A549 (cell line): ENCODE results near the gene THBD. TPM values are rescaled to one million over a fixed set of nuclear protein-coding genes. Genes with fewer than 3 reads are reported as not detected.

Experiments
- ATAC-seq, 2 experiments: fragments of 200-7000 bp in 1 of 2; fragments of >200 bp in 1 of 2; cut with Nextera tagmentation in 1 of 2; cut with Tn5 transposase in 1 of 2; 3 replicates each; pipeline versions ENCODE4 v1.8.0 to v1.9.1; 2018 to 2020; ENCODE audit warnings: mild to moderate bottlenecking in 1 of 2, moderate library complexity in 1 of 2
- CTCF ChIA-PET: fragments of 300-600 bp; sonication (Branson Sonifier 250); formaldehyde crosslinking; extraction: SDS; loops from one replicate; lab custom pipeline; 2021; ENCODE audit warnings: antibody characterized with exemption, inconsistent platforms; lab: Yijun Ruan, JAX
- POLR2A ChIA-PET: fragments of 350-600 bp; formaldehyde crosslinking; extraction: SDS; loops from one replicate; lab custom pipeline; 2021; ENCODE audit warnings: antibody characterized with exemption, inconsistent platforms; lab: Yijun Ruan, JAX
- DNase-seq, 2 experiments: peaks; one replicate each; pipeline versions ENCODE4 v3.0.0 to v3.0.0-alpha.2; 2011 to 2016; ENCODE audit warnings: low read depth in 1 of 2, low spot score in 1 of 2
- FAIRE-seq: peaks from 2 replicates; lab custom pipeline; 2011; peaks lifted over from hg19 to GRCh38; lab: Jason Lieb, UNC
- H3K27ac ChIP-seq, 2 experiments: fragments of >200 bp; sonication (Bioruptor Twin); formaldehyde crosslinking; 3 replicates each; pipeline ENCODE4 v1.5.1; 2016 to 2017
- H3K4me1 ChIP-seq: fragments of >200 bp; sonication (Bioruptor Twin); formaldehyde crosslinking; 3 replicates; pipeline ENCODE4 v1.6.1; 2016
- H3K4me2 ChIP-seq: fragments of >200 bp; sonication (Bioruptor Twin); formaldehyde crosslinking; 3 replicates; pipeline ENCODE4 v1.6.1; 2016
- H3K4me3 ChIP-seq: fragments of >200 bp; sonication (Bioruptor Twin); formaldehyde crosslinking; 3 replicates; pipeline ENCODE4 v1.5.1; 2016
- H3K9me3 ChIP-seq: fragments of >200 bp; sonication (Bioruptor Twin); formaldehyde crosslinking; 3 replicates; pipeline ENCODE4 v1.6.1; 2016
- BCL3 ChIP-seq: fragments of >200 bp; sonication (Bioruptor Twin); formaldehyde crosslinking; IDR thresholded peaks from 3 replicates; pipeline ENCODE4 v1.6.1; 2016
- BHLHE40 ChIP-seq: IDR thresholded peaks from 2 replicates; pipeline ENCODE4 v1.6.1; 2012; ENCODE audit warnings: low read depth, low read length, inconsistent platforms
- CEBPB ChIP-seq, 2 experiments: fragments of >200 bp in 1 of 2; sonication (Bioruptor Twin) in 1 of 2; formaldehyde crosslinking in 1 of 2; IDR thresholded peaks; 2 replicates each; pipeline ENCODE4 v1.6.1; 2012 to 2016
- CTCF ChIP-seq: fragments of >200 bp; sonication (Bioruptor Twin); formaldehyde crosslinking; IDR thresholded peaks from 3 replicates; pipeline ENCODE4 v1.5.1; 2016
- E2F6 ChIP-seq: IDR thresholded peaks from 2 replicates; pipeline ENCODE4 v1.6.1; 2012; ENCODE audit warnings: low read depth, borderline replicate concordance
- ELK1 ChIP-seq: fragments of 150-350 bp; IDR thresholded peaks from 2 replicates; pipeline ENCODE4 v1.6.1; 2014; ENCODE audit warnings: low read depth, mild to moderate bottlenecking, low read length
- FOXS1 ChIP-seq: fragments of 250-450 bp; sonication (Bioruptor Pico); IDR thresholded peaks from 2 replicates; pipeline ENCODE4 v1.5.0; 2020; ENCODE audit warnings: mild to moderate bottlenecking, moderate library complexity
- HES2 ChIP-seq: fragments of >200 bp; sonication (Bioruptor Twin); formaldehyde crosslinking; IDR thresholded peaks from 2 replicates; pipeline ENCODE4 v1.6.1; 2016
- HEYL ChIP-seq: fragments of 250-450 bp; sonication (Bioruptor Pico); IDR thresholded peaks from 2 replicates; pipeline ENCODE4 v1.8.0; 2021; ENCODE audit warnings: mild to moderate bottlenecking, moderate library complexity
- HOXA7 ChIP-seq: fragments of 250-450 bp; sonication (Bioruptor Pico); IDR thresholded peaks from 2 replicates; pipeline ENCODE4 v1.5.0; 2020; ENCODE audit warnings: mild to moderate bottlenecking, moderate library complexity
- MAX ChIP-seq: IDR thresholded peaks from 2 replicates; pipeline ENCODE4 v1.6.1; 2012
- NFE2L2 ChIP-seq: fragments of 150-350 bp; conservative IDR thresholded peaks from 2 replicates; pipeline ENCODE4 v1.6.1; 2014; ENCODE audit warnings: low read length
- PBX3 ChIP-seq: IDR thresholded peaks from 2 replicates; pipeline ENCODE4 v1.6.1; 2012
- RAD21 ChIP-seq, 2 experiments: fragments of >200 bp in 1 of 2; sonication (Bioruptor Twin) in 1 of 2; formaldehyde crosslinking in 1 of 2; IDR thresholded peaks in 1 of 2; conservative IDR thresholded peaks in 1 of 2; 2 replicates in 1 of 2; 3 replicates in 1 of 2; pipeline ENCODE4 v1.6.1; 2012 to 2018; ENCODE audit warnings: inconsistent platforms in 1 of 2
- RCOR1 ChIP-seq: fragments of 150-350 bp; IDR thresholded peaks from 2 replicates; pipeline ENCODE4 v1.6.1; 2014; ENCODE audit warnings: antibody characterized with exemption, low read length, low read depth
- REST ChIP-seq: fragments of 200-600 bp; sonication (generic); IDR thresholded peaks from 2 replicates; pipeline ENCODE4 v1.6.1; 2016; ENCODE audit warnings: antibody characterized with exemption, mild to moderate bottlenecking, moderate library complexity
- SMC3 ChIP-seq: fragments of >200 bp; sonication (Bioruptor Twin); formaldehyde crosslinking; IDR thresholded peaks from 3 replicates; pipeline ENCODE4 v1.6.1; 2018; ENCODE audit warnings: inconsistent platforms
- SREBF2 ChIP-seq: fragments of 450-650 bp; IDR thresholded peaks from 2 replicates; pipeline ENCODE4 v1.6.1; 2014; ENCODE audit warnings: mild to moderate bottlenecking, moderate library complexity
- TFCP2L1 ChIP-seq: fragments of 250-450 bp; sonication (Bioruptor Pico); IDR thresholded peaks from 2 replicates; pipeline ENCODE4 v1.5.0; 2021; ENCODE audit warnings: mild to moderate bottlenecking
- TP53 ChIP-seq: fragments of 250-450 bp; sonication (Bioruptor Pico); IDR thresholded peaks from 2 replicates; pipeline ENCODE4 v1.5.0; 2021; ENCODE audit warnings: mild to moderate bottlenecking, moderate library complexity
- ZNF302 ChIP-seq: fragments of 250-450 bp; sonication (Bioruptor Pico); IDR thresholded peaks from 2 replicates; pipeline ENCODE4 v1.9.0; 2021; ENCODE audit warnings: inconsistent platforms, mild to moderate bottlenecking, moderate library complexity
- ZSCAN20 ChIP-seq: fragments of 250-450 bp; sonication (Bioruptor Pico); IDR thresholded peaks from 2 replicates; pipeline ENCODE4 v1.8.0; 2022; ENCODE audit warnings: mild to moderate bottlenecking, moderate library complexity
- WGBS: methylation state at CpG from one replicate; pipeline ENCODE4 v1.1.6; 2017; ENCODE audit errors: missing lambda C conversion rate; 5-methylcytosine and 5-hydroxymethylcytosine counted together
- polyA plus RNA-seq, 4 experiments: library from polyadenylated mRNA; depleted of rRNA in 3 of 4; stranded (reverse); fragments of >200 nt; fragmentation: RNase III in 1 of 4; extraction: RNeasy Plus Mini Kit Qiagen cat#74134 plus additional on column Dnase treatment in 1 of 4; gene quantifications; 2 replicates in 3 of 4; 3 replicates in 1 of 4; pipeline ENCODE4 v1.2.3, GENCODE V29; 2011 to 2017

THBD gene
- polyA plus RNA-seq, 2 of the 4 experiments (the other 2 are of a cell fraction), result 25.8 to 29.6 TPM

GRCh38 chr20:23084282-23084844, 34.9 kb upstream of the THBD start:
- CTCF ChIA-PET, result interaction anchor here (1.1 to 1.2 kb wide), 2 partner anchors 256 to 393 kb away, joined by 5 read pairs; no protein-coding TSS in a partner anchor
- TF ChIP-seq ELK1, result no peak
- no peak for TF ChIP-seq HEYL (CRISPR knock-in tag)
- TF ChIP-seq BHLHE40, result no peak
- no peak for TF ChIP-seq TFCP2L1 (CRISPR knock-in tag)
- no peak for TF ChIP-seq SREBF2
- no peak for TF ChIP-seq NFE2L2
- TF ChIP-seq MAX, result no peak
- no peak for TF ChIP-seq RCOR1
- TF ChIP-seq HOXA7 (CRISPR knock-in tag), result no peak
- no peak for TF ChIP-seq REST
- no peak for TF ChIP-seq TP53
- TF ChIP-seq FOXS1 (CRISPR knock-in tag), result no peak
- no peak for TF ChIP-seq PBX3
- TF ChIP-seq ZNF302, result no peak
- TF ChIP-seq ZSCAN20 (CRISPR knock-in tag), result no peak
- TF ChIP-seq CTCF, result no peak
- TF ChIP-seq E2F6, result no peak
- H3K4me3 ChIP-seq, result no peak overlapping the region
- no peaks in the 10 kb centered on the region for H3K4me1 ChIP-seq
- no peak overlapping the region for H3K27ac ChIP-seq
- DNase-seq (no peak), FAIRE-seq (no peak), ATAC-seq (no peak)
- no peak overlapping the region for H3K4me2 ChIP-seq
- no peaks in the 10 kb centered on the region for H3K9me3 ChIP-seq
- WGBS, result 71% methylated on average over 16 of the region's 17 CpGs
- POLR2A ChIA-PET, result no interaction called here

GRCh38 chr20:23083553-23084220, 34.2 kb upstream of the THBD start:
- CTCF ChIA-PET, result interaction anchor here (0.6 to 1.2 kb wide), 3 partner anchors 256 to 475 kb away, joined by 3 to 5 read pairs (median 5); no protein-coding TSS in a partner anchor
- TF ChIP-seq BCL3 (no peak), HES2 (no peak), CEBPB (IDR thresholded peaks at IDR 0.05) (no peak), ZNF302 (no peak), MAX (no peak), RAD21 (conservative IDR thresholded peaks at IDR 0.05 in 1 of 2, IDR thresholded peaks at IDR 0.05 in 1 of 2) (no peak), ZSCAN20 (CRISPR knock-in tag) (no peak), SMC3 (no peak), SREBF2 (no peak), CTCF (no peak)

More at GRCh38 chr20:23083553-23084220, 34.2 kb upstream of the THBD start:
- POLR2A ChIA-PET, result no interaction called here
- Histone ChIP-seq H3K4me1 (no peaks in the 10 kb centered on the region), H3K4me3 (no peak overlapping the region), H3K9me3 (no peaks in the 10 kb centered on the region), H3K4me2 (no peak overlapping the region), H3K27ac (no peak overlapping the region)
- WGBS, result 77% methylated on average over 15 of the region's 15 CpGs
- ATAC-seq, result no peak
- no peak for DNase-seq
- FAIRE-seq, result peak; percentile 32
